GM21381 (cell line): ENCODE data around the gene ZNF142.

Experiments
- ATAC-seq: cut with Tn5 transposase; IDR thresholded peaks from one replicate; pipeline ENCODE4 v1.9.1; 2021; ENCODE audit warnings: mild to moderate bottlenecking, moderate library complexity; ENCODE audit not compliant: unreplicated experiment

Gene ZNF142

DNA sequence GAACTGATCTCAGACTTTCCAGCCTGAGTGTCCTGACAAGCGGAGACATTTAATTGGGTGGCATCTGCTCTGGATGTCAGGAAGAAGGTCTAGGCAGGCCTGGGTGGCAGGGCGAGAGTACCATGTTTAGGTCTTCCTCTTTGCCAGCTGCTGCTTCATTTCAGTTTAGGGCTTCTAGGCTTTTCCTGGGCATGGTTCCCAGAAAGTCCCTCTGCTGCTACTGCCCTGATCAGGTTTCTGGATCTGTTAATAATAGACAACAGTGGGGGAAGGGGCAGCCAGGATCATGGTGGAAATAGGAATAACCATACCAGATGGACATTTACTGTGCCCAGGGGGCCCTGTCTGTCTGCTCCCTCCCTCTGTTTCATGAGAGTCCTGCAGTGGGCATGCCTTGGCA lies 54.0 kb downstream of the ZNF142 start:
- no peak for ATAC-seq
